OCI-LY1 (cell line): ENCODE data around the gene TAF4.

ENCODE experiments used
- CTCF ChIP-seq: fragments of 200-600 bp; sonication (generic), shearing (Covaris generic); IDR thresholded peaks from 2 replicates; pipeline ENCODE4 v1.5.1; 2017; ENCODE audit warnings: mild to moderate bottlenecking, antibody characterized with exemption, low read length, moderate library complexity, mixed read lengths
- EZH2 ChIP-seq: fragments of 200-600 bp; sonication (generic), shearing (Covaris generic); IDR thresholded peaks from 2 replicates; pipeline ENCODE4 v1.8.0; 2017; ENCODE audit warnings: borderline replicate concordance, mixed run types, mild to moderate bottlenecking, antibody characterized with exemption, low read length, moderate library complexity, mixed read lengths

- no peak for TF ChIP-seq CTCF
- TF ChIP-seq EZH2: no peak
These were observed 39.7 kb downstream of the TAF4 start for GRCh38 chr20:62025832-62026563.
